Gastroesophageal sphincter (tissue), 3 donors: ENCODE measurements around the gene ZNF425.

ENCODE experiments used
- CTCF ChIP-seq, 4 experiments: fragments of 200-600 bp in 2 of 4; fragments of 450-650 bp in 2 of 4; sonication (generic) in 1 of 4; IDR thresholded peaks; one replicate each; pipeline ENCODE4 v1.5.1; 2017 to 2019; ENCODE audit warnings: antibody characterized with exemption in 4 of 4, mild to moderate bottlenecking in 2 of 4, moderate library complexity in 2 of 4
- EP300 ChIP-seq: sonication (generic); formaldehyde crosslinking; IDR thresholded peaks from one replicate; pipeline ENCODE4 v1.6.1; 2017; ENCODE audit warnings: antibody characterized with exemption, mild to moderate bottlenecking
- POLR2A ChIP-seq, 2 donors: fragments of 450-650 bp; IDR thresholded peaks; one replicate each; pipeline ENCODE4 v1.6.1; 2017; ENCODE audit warnings: antibody characterized with exemption in 2 of 2, mild to moderate bottlenecking in 2 of 2, moderate library complexity in 1 of 2
- POLR2AphosphoS5 ChIP-seq: sonication (generic); formaldehyde crosslinking; IDR thresholded peaks from one replicate; pipeline ENCODE4 v1.6.1; 2017; ENCODE audit warnings: antibody characterized with exemption

GRCh38 chr7:149087376-149087775, 38.7 kb downstream of the ZNF425 start:
- TF ChIP-seq CTCF (IDR thresholded peaks at IDR 0.05) (no peak), POLR2AphosphoS5 (no peak), POLR2A (IDR thresholded peaks at IDR 0.05) (no peak), EP300 (no peak)
